H9 (cell line): ENCODE results near the gene FAP. TPM values are rescaled to one million over a fixed set of nuclear protein-coding genes. Genes with fewer than 3 reads are reported as not detected.

Experiments used
- DNase-seq: peaks from one replicate; pipeline ENCODE4 v3.0.0-alpha.2; 2017
- H2AFZ ChIP-seq: one replicate; pipeline ENCODE4 v1.6.1; 2013; ENCODE audit warnings: mild to moderate bottlenecking, low read length, control low read depth, moderate library complexity
- H2AK5ac ChIP-seq: 2 replicates; pipeline ENCODE4 v1.6.1; 2013; ENCODE audit warnings: low read length, control low read depth, mixed read lengths; ENCODE audit not compliant: insufficient read length
- H2BK120ac ChIP-seq: one replicate; pipeline ENCODE4 v1.6.1; 2013; ENCODE audit warnings: low read depth, mild to moderate bottlenecking, low read length, control low read depth, inconsistent platforms; ENCODE audit not compliant: poor library complexity, severe bottlenecking
- H2BK12ac ChIP-seq: 2 replicates; pipeline ENCODE4 v1.6.1; 2013; ENCODE audit warnings: low read length, control low read depth, mixed read lengths, low read depth; ENCODE audit not compliant: insufficient read length
- H2BK15ac ChIP-seq: 2 replicates; pipeline ENCODE4 v1.6.1; 2013; ENCODE audit warnings: low read depth, low read length, control low read depth
- H2BK20ac ChIP-seq: one replicate; pipeline ENCODE4 v1.6.1; 2013; ENCODE audit warnings: low read depth, mild to moderate bottlenecking, low read length, control low read depth, inconsistent platforms; ENCODE audit not compliant: poor library complexity, severe bottlenecking
- H2BK5ac ChIP-seq: 2 replicates; pipeline ENCODE4 v1.6.1; 2013; ENCODE audit warnings: low read length, control low read depth, mixed read lengths; ENCODE audit not compliant: insufficient read length
- H3K14ac ChIP-seq: 2 replicates; pipeline ENCODE4 v1.6.1; 2013; ENCODE audit warnings: low read length, control low read depth; ENCODE audit not compliant: insufficient read depth
- H3K18ac ChIP-seq: 2 replicates; pipeline ENCODE4 v1.6.1; 2013; ENCODE audit warnings: low read depth, mild to moderate bottlenecking, mixed read lengths, low read length, control low read depth; ENCODE audit not compliant: insufficient read length
- H3K23ac ChIP-seq: 2 replicates; pipeline ENCODE4 v1.6.1; 2013; ENCODE audit warnings: low read length, control low read depth, mixed read lengths, low read depth; ENCODE audit not compliant: insufficient read length
- H3K23me2 ChIP-seq: 2 replicates; pipeline ENCODE4 v1.6.1; 2013; ENCODE audit warnings: low read depth, mild to moderate bottlenecking, mixed read lengths, low read length, control low read depth; ENCODE audit not compliant: insufficient read length, poor library complexity, severe bottlenecking
- H3K27ac ChIP-seq: 2 replicates; pipeline ENCODE4 v1.5.1; 2013; ENCODE audit warnings: low read length, control low read depth, mixed read lengths, low read depth; ENCODE audit not compliant: insufficient read length
- H3K27me3 ChIP-seq: 2 replicates; pipeline ENCODE4 v1.6.1; 2013; ENCODE audit warnings: low read length, control low read depth, inconsistent platforms; ENCODE audit not compliant: insufficient read depth
- H3K4ac ChIP-seq: 2 replicates; pipeline ENCODE4 v1.6.1; 2013; ENCODE audit warnings: low read depth, mild to moderate bottlenecking, control low read depth, inconsistent platforms, low read length, moderate library complexity
- H3K4me1 ChIP-seq: 2 replicates; pipeline ENCODE4 v1.6.1; 2013; ENCODE audit warnings: low read length, control low read depth, inconsistent platforms; ENCODE audit not compliant: insufficient read depth
- H3K4me2 ChIP-seq: 2 replicates; pipeline ENCODE4 v1.6.1; 2013; ENCODE audit warnings: low read length, control low read depth, mixed read lengths; ENCODE audit not compliant: insufficient read length, insufficient read depth
- H3K56ac ChIP-seq: 2 replicates; pipeline ENCODE4 v1.6.1; 2013; ENCODE audit warnings: low read depth, mild to moderate bottlenecking, mixed read lengths, low read length, control low read depth; ENCODE audit not compliant: insufficient read length
- H3K79me1 ChIP-seq: 2 replicates; pipeline ENCODE4 v1.6.1; 2013; ENCODE audit warnings: low read depth, mild to moderate bottlenecking, moderate library complexity, low read length, control low read depth, inconsistent platforms; ENCODE audit not compliant: insufficient read depth, poor library complexity, severe bottlenecking
- H3K79me2 ChIP-seq: 2 replicates; pipeline ENCODE4 v1.6.1; 2013; ENCODE audit warnings: low read length, control low read depth, inconsistent platforms; ENCODE audit not compliant: insufficient read depth
- H3K9ac ChIP-seq: 2 replicates; pipeline ENCODE4 v1.6.1; 2013; ENCODE audit warnings: low read length, control low read depth, mixed read lengths; ENCODE audit not compliant: insufficient read length; ENCODE audit errors: extremely low read depth
- H3K9me3 ChIP-seq: one replicate; pipeline ENCODE4 v1.6.1; 2013; ENCODE audit warnings: low read depth, low read length, inconsistent platforms; ENCODE audit not compliant: control insufficient read depth
- H3T11ph ChIP-seq: one replicate; pipeline ENCODE4 v1.6.1; 2013; ENCODE audit warnings: mild to moderate bottlenecking, low read length, control low read depth, inconsistent platforms
- H4K20me1 ChIP-seq: one replicate; pipeline ENCODE4 v1.6.1; 2013; ENCODE audit not compliant: control insufficient read depth, insufficient read length, insufficient read depth
- H4K5ac ChIP-seq: 2 replicates; pipeline ENCODE4 v1.6.1; 2013; ENCODE audit warnings: low read depth, mild to moderate bottlenecking, mixed read lengths, low read length, control low read depth; ENCODE audit not compliant: insufficient read length
- H4K8ac ChIP-seq: replicated peaks from 2 replicates; pipeline ENCODE4 v1.6.1; 2013; ENCODE audit warnings: low read length, control low read depth, mixed read lengths, low read depth; ENCODE audit not compliant: insufficient read length
- H4K91ac ChIP-seq: 2 replicates; pipeline ENCODE4 v1.6.1; 2013; ENCODE audit warnings: low read depth, mild to moderate bottlenecking, moderate library complexity, mixed read lengths, low read length, control low read depth; ENCODE audit not compliant: insufficient read length
- H3K27ac Mint-ChIP-seq, 3 experiments: 2 replicates in 2 of 3; 3 replicates in 1 of 3; pipeline ENCODE4 v1.8.0; 2020 to 2021; ENCODE audit warnings: mixed read lengths in 3 of 3, mild to moderate bottlenecking in 1 of 3, moderate library complexity in 1 of 3
- H3K27me3 Mint-ChIP-seq: 2 replicates; pipeline ENCODE4 v1.8.0; 2021; ENCODE audit warnings: low read depth, mild to moderate bottlenecking, moderate library complexity, mixed read lengths
- H3K36me3 Mint-ChIP-seq, 3 experiments: 2 replicates in 2 of 3; 3 replicates in 1 of 3; pipeline ENCODE4 v1.8.0; 2020 to 2021; ENCODE audit warnings: low read depth in 3 of 3, mixed read lengths in 3 of 3; ENCODE audit not compliant: insufficient read depth in 1 of 3
- H3K4me1 Mint-ChIP-seq, 2 experiments: 2 replicates each; pipeline ENCODE4 v1.8.0; 2020; ENCODE audit warnings: mixed read lengths in 2 of 2
- H3K4me3 Mint-ChIP-seq, 2 experiments: 2 replicates in 1 of 2; 3 replicates in 1 of 2; pipeline ENCODE4 v1.8.0; 2020 to 2021; ENCODE audit warnings: mild to moderate bottlenecking in 2 of 2, mixed read lengths in 2 of 2, moderate library complexity in 1 of 2
- H3K9me3 Mint-ChIP-seq, 2 experiments: 2 replicates in 1 of 2; 3 replicates in 1 of 2; pipeline ENCODE4 v1.8.0; 2020; ENCODE audit warnings: mild to moderate bottlenecking in 2 of 2, mixed read lengths in 2 of 2, moderate library complexity in 1 of 2
- WGBS: extraction: QIAGEN DNeasy Blood & Tissue Kit; methylation state at CpG from one replicate; pipeline ENCODE4 v1.1.7; 2013; ENCODE audit warnings: missing lambda C conversion rate, low lambda C conversion rate, mixed read lengths; ENCODE audit not compliant: insufficient read length; ENCODE audit errors: extremely low coverage; 5-methylcytosine and 5-hydroxymethylcytosine counted together
- total RNA-seq: library from RNA; stranded (reverse); gene quantifications from 2 replicates; pipeline ENCODE4 v1.2.1, GENCODE V29; 2021
- TF ChIP-seq, protein P1 (sequence below): fragments of 200-600 bp; sonication (generic); conservative IDR thresholded peaks from 3 replicates; pipeline ENCODE4 v1.8.0; 2021; ENCODE audit warnings: antibody characterized with exemption, mild to moderate bottlenecking

Gene FAP
- total RNA-seq, 1 experiment from 2014 or later: not detected

DNA sequence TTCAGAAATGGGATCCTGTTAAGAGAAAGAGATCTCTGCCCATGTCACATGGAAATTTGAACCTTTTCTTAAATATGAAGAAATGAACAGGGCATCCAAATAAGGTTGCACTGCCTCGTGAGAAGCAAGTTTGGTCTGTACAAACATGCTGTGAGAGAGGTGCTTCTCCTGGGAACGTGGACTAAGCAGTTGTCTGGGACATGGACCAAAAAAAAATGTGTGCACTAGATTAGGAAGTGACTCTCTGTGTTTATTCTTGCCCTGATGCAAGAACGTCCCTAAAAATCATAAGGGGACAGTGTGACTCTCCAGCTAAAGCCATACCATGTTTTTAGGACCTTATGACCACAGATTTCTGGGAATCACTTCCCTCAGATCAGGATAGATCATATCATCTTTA lies 67.5 kb downstream of the FAP start:
- no peaks in the 10 kb centered on the region for H3K9me3 ChIP-seq
- no peaks in the 10 kb centered on the region for H3K36me3 Mint-ChIP-seq
- no peaks in the 10 kb centered on the region for H3K27me3 ChIP-seq
- no peak overlapping the region for H3K4me3 Mint-ChIP-seq
- no peak overlapping the region for H3K14ac ChIP-seq
- H4K5ac ChIP-seq: no peak overlapping the region
- H3K9ac ChIP-seq: no peak overlapping the region
- H4K8ac ChIP-seq: no peak overlapping the region
- H3K23ac ChIP-seq: no peak overlapping the region
- WGBS: no CpG with 5 or more reads among the region's 3 CpGs
- H2AFZ ChIP-seq: no peak overlapping the region
- no peak overlapping the region for H3K4me2 ChIP-seq
- no peak overlapping the region for H3K27ac Mint-ChIP-seq
- H3K79me1 ChIP-seq: no peaks in the 10 kb centered on the region
- no peak overlapping the region for H3K27ac ChIP-seq
- no peak overlapping the region for H3K18ac ChIP-seq
- H3K79me2 ChIP-seq: no peaks in the 10 kb centered on the region
- H3T11ph ChIP-seq: no peak overlapping the region
- no peak for DNase-seq
- H2BK120ac ChIP-seq: no peak overlapping the region
- H2AK5ac ChIP-seq: no peak overlapping the region
- H4K91ac ChIP-seq: no peak overlapping the region
- H2BK20ac ChIP-seq: no peak overlapping the region
- H3K9me3 Mint-ChIP-seq: no peaks in the 10 kb centered on the region
- H2BK12ac ChIP-seq: no peak overlapping the region
- H3K4me1 ChIP-seq: 0 out of 2 replicates have a peak, but pooled peaks cover 2% of the 10 kb centered on the region
- no peak overlapping the region for H3K56ac ChIP-seq
- H2BK15ac ChIP-seq: no peak overlapping the region
- TF ChIP-seq, protein P1, sequence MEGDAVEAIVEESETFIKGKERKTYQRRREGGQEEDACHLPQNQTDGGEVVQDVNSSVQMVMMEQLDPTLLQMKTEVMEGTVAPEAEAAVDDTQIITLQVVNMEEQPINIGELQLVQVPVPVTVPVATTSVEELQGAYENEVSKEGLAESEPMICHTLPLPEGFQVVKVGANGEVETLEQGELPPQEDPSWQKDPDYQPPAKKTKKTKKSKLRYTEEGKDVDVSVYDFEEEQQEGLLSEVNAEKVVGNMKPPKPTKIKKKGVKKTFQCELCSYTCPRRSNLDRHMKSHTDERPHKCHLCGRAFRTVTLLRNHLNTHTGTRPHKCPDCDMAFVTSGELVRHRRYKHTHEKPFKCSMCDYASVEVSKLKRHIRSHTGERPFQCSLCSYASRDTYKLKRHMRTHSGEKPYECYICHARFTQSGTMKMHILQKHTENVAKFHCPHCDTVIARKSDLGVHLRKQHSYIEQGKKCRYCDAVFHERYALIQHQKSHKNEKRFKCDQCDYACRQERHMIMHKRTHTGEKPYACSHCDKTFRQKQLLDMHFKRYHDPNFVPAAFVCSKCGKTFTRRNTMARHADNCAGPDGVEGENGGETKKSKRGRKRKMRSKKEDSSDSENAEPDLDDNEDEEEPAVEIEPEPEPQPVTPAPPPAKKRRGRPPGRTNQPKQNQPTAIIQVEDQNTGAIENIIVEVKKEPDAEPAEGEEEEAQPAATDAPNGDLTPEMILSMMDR: no peak
- no peak overlapping the region for H3K4ac ChIP-seq
- H3K4me1 Mint-ChIP-seq: peaks cover 11 to 12% of the 10 kb centered on the region in 2 experiments; a peak in 3 of 4 replicates
- H4K20me1 ChIP-seq: no peaks in the 10 kb centered on the region
- no peaks in the 10 kb centered on the region for H3K27me3 Mint-ChIP-seq
- H2BK5ac ChIP-seq: no peak overlapping the region
- H3K23me2 ChIP-seq: no peaks in the 10 kb centered on the region
